Thyroid gland (tissue), 4 donors: Measurements from ENCODE around the gene BTBD2. TPM values are rescaled to one million over a fixed set of nuclear protein-coding genes. Genes with fewer than 3 reads are reported as not detected.

Source experiments
- DNase-seq, 2 donors: peaks; one replicate each; pipeline ENCODE4 v3.0.0-alpha.2; 2019
- H3K27ac ChIP-seq, 3 donors: fragments of 200-600 bp; sonication (generic); 1 replicate in 2 of 3; 2 replicates in 1 of 3; pipeline ENCODE4 v1.5.1; 2016 to 2019; ENCODE audit warnings: mild to moderate bottlenecking in 1 of 3, moderate library complexity in 1 of 3
- H3K27me3 ChIP-seq: fragments of 200-600 bp; sonication (generic); one replicate; pipeline ENCODE4 v1.5.1; 2019
- H3K36me3 ChIP-seq, 2 donors: fragments of 200-600 bp; sonication (generic); one replicate each; pipeline ENCODE4 v1.5.1; 2016 to 2019
- H3K4me1 ChIP-seq, 2 donors: fragments of 200-600 bp; sonication (generic); one replicate each; pipeline ENCODE4 v1.5.1; 2017 to 2019
- H3K4me3 ChIP-seq, 3 donors: fragments of 200-600 bp; sonication (generic); replicated peaks in 1 of 3; 1 replicate in 2 of 3; 2 replicates in 1 of 3; pipeline ENCODE4 v1.5.1; 2016; ENCODE audit warnings: mild to moderate bottlenecking in 1 of 3
- H3K9me3 ChIP-seq: fragments of 200-600 bp; sonication (generic); one replicate; pipeline ENCODE4 v1.5.1; 2017
- POLR2A ChIP-seq, 2 donors: fragments of 450-650 bp; IDR thresholded peaks; one replicate each; pipeline ENCODE4 v1.6.1; 2017; ENCODE audit warnings: antibody characterized with exemption in 2 of 2, mild to moderate bottlenecking in 2 of 2, moderate library complexity in 1 of 2
- WGBS, 2 donors: methylation state at CpG; one replicate each; pipeline ENCODE4 v1.1.5; 2017; 5-methylcytosine and 5-hydroxymethylcytosine counted together
- intact Hi-C: fragments of 100-400 bp; cut with DNase I; formaldehyde crosslinking; loops from one replicate; pipeline ENCODE4 v1.15.1; 2023
- total RNA-seq, 4 donors: library from RNA; depleted of rRNA; stranded (reverse); fragments of >200 nt; gene quantifications; one replicate each; pipeline ENCODE4 v1.2.3, GENCODE V29; 2016
- TF ChIP-seq, protein P1 (sequence below), 6 experiments: fragments of 200-600 bp in 3 of 6; fragments of 450-650 bp in 3 of 6; sonication (generic) in 3 of 6; IDR thresholded peaks; one replicate each; pipeline ENCODE4 v1.5.1; 2016 to 2019; ENCODE audit warnings: antibody characterized with exemption in 6 of 6, mild to moderate bottlenecking in 2 of 6, inconsistent platforms in 1 of 6, moderate library complexity in 1 of 6

BTBD2 gene
- total RNA-seq, 4 donors from 2014 or later: 74.8 to 89.9 (median 76.2) TPM

- intact Hi-C loops: no loop called here
- H3K36me3 ChIP-seq: no peaks in the 10 kb centered on the region
- H3K9me3 ChIP-seq: no peaks in the 10 kb centered on the region
- TF ChIP-seq POLR2A (IDR thresholded peaks at IDR 0.05): no peak
- TF ChIP-seq, protein P1, sequence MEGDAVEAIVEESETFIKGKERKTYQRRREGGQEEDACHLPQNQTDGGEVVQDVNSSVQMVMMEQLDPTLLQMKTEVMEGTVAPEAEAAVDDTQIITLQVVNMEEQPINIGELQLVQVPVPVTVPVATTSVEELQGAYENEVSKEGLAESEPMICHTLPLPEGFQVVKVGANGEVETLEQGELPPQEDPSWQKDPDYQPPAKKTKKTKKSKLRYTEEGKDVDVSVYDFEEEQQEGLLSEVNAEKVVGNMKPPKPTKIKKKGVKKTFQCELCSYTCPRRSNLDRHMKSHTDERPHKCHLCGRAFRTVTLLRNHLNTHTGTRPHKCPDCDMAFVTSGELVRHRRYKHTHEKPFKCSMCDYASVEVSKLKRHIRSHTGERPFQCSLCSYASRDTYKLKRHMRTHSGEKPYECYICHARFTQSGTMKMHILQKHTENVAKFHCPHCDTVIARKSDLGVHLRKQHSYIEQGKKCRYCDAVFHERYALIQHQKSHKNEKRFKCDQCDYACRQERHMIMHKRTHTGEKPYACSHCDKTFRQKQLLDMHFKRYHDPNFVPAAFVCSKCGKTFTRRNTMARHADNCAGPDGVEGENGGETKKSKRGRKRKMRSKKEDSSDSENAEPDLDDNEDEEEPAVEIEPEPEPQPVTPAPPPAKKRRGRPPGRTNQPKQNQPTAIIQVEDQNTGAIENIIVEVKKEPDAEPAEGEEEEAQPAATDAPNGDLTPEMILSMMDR (IDR thresholded peaks at IDR 0.05): no peak
- H3K4me1 ChIP-seq: no peaks in the 10 kb centered on the region
- no peaks in the 10 kb centered on the region for H3K27me3 ChIP-seq
- no peak overlapping the region for H3K4me3 ChIP-seq
- WGBS, 2 donors: 80 to 85% methylated on average over 23 to 28 of the region's 28 CpGs
- no peak for DNase-seq
- no peak overlapping the region for H3K27ac ChIP-seq
Observed at GRCh38 chr19:1956868-1957492, 58.5 kb downstream of the BTBD2 start.

DNA sequence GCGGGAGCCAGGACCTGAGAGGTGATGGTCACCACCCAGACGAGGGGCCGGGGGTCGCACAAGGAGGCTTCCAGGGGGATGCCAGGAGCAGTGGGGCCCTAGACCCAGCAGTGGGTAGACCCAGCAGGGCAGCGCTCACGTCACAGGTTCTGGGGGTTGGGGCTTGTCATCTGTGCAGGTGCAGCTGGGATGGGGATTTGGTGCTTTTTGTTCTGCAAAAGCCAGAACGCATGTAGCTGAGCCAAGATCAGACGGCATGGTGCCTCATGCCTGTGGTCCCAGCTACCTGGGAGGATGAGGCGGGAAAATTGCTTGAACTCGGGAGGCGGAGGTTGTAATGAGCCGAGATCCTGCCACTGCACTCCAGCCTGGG lies 59.4 kb downstream of the BTBD2 start:
- TF ChIP-seq, protein P1 (IDR thresholded peaks at IDR 0.05): no peak
- TF ChIP-seq POLR2A (IDR thresholded peaks at IDR 0.05): no peak
- 94 to 95% methylated on average over 12 of the region's 12 CpGs for WGBS, 2 donors
- Histone ChIP-seq H3K4me3 (no peak overlapping the region), H3K27me3 (no peaks in the 10 kb centered on the region), H3K4me1 (no peaks in the 10 kb centered on the region), H3K27ac (no peak overlapping the region), H3K9me3 (no peaks in the 10 kb centered on the region), H3K36me3 (no peaks in the 10 kb centered on the region)
- intact Hi-C loops: no loop called here
- no peak for DNase-seq

DNA sequence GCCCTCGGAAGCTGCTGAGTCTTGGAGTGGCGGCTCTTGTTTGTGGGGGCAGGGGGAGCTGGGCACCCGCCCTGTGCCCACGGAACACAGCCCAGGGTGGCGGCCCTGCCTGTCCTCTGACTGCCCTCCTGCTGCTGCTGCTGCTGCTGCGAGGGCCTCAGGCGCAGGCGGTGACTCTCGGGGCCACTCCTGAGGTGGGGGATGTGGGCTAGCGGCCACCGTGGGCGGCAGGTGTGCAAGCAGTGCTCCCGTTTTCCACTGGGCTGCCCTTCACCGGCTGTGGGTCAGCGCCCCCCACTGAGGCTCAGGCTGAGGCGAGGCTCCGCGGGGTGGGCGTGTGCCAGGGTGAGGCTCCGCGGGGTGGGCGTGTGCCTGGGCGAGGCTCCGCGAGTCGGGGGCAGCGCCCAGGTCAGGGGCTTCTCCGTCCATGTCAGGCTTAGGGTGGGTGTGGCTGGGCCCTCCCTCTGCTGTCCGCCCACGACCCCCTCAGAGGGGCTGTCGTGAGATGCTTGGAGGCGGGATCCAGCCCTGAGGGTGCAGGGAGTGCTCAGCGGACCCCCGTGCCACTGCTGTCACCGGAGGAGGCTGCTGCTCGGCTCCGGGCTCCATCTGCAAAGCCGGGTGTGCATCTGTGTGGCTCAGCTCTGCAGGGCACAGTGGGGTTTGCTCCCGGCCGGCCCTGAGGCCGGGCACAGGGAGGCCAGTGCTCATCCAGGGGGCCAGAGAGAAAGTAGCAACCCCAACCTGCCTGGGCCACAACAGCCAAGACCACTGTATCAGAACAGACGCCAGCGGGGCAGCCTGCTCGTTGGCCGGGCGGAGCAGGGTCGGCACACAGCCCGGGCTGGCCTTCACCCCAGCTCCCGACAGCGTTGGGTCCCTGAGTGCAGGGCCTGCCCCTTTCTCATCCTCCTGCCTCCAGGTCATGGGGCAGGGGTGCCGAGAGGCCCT lies 60.1 kb downstream of the BTBD2 start:
- WGBS, 2 donors: 79 to 93% methylated on average over 6 to 22 of the region's 51 CpGs
- H3K27ac ChIP-seq: no peak overlapping the region

GRCh38 chr19:1954532-1954933 lies 61.0 kb downstream of the BTBD2 start:
- Histone ChIP-seq H3K4me1 (no peaks in the 10 kb centered on the region), H3K27me3 (no peaks in the 10 kb centered on the region), H3K4me3 (no peak overlapping the region), H3K9me3 (no peaks in the 10 kb centered on the region), H3K27ac (no peak overlapping the region), H3K36me3 (no peaks in the 10 kb centered on the region)
- 87 to 96% methylated on average over 9 to 15 of the region's 15 CpGs for WGBS, 2 donors
- intact Hi-C loops: no loop called here
- DNase-seq: no peak
- TF ChIP-seq POLR2A (IDR thresholded peaks at IDR 0.05): no peak

More for the DNA sequence above, 60.1 kb downstream of the BTBD2 start:
- no peaks in the 10 kb centered on the region for H3K4me1 ChIP-seq
- H3K27me3 ChIP-seq: no peaks in the 10 kb centered on the region
- no peaks in the 10 kb centered on the region for H3K9me3 ChIP-seq
- intact Hi-C loops: no loop called here
- no peak for DNase-seq
- no peak for TF ChIP-seq POLR2A (IDR thresholded peaks at IDR 0.05)
- TF ChIP-seq, protein P1 (IDR thresholded peaks at IDR 0.05): no peak
- H3K4me3 ChIP-seq: no peak overlapping the region
- no peaks in the 10 kb centered on the region for H3K36me3 ChIP-seq

DNA sequence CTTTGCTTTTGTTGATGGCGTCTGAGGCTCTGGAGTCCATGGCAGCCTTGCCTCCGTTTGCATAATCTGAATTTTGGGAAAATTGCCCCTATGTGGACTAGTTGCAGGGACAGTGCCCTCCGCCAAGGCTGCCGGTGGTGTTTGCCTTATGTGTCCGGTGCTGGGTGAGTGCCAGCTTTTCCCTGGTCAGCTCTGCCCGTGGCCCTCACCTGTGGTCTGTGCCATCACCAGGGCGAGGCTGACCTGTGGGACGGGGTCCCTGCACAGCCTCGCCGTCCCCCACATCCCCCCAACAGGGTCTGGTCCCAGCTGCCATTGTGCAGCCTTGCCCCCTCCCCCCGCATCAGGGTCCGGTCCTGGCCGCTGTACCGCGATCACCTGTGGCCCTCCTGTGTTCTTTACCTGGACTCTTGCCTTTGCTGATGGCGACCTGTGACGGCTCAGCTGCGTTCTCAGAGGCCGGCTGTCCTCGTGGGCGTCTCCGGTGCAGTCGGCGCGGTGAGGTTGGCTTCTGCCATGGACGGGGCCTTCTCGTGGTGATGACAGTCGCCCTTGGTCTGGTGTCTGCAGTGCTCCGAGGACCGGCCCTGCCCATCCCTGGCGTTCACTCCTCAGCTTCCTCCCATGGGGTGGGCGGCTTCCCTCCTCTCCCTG lies 61.9 kb downstream of the BTBD2 start:
- H3K27me3 ChIP-seq: no peaks in the 10 kb centered on the region
- TF ChIP-seq, protein P1 (IDR thresholded peaks at IDR 0.05): no peak
- TF ChIP-seq POLR2A (IDR thresholded peaks at IDR 0.05): no peak
- no peaks in the 10 kb centered on the region for H3K4me1 ChIP-seq
- H3K9me3 ChIP-seq: no peaks in the 10 kb centered on the region
- intact Hi-C loops: no loop called here
- H3K27ac ChIP-seq: no peak overlapping the region
- DNase-seq: no peak
- no peak overlapping the region for H3K4me3 ChIP-seq
- 93% methylated on average over 25 to 29 of the region's 32 CpGs for WGBS, 2 donors
- no peaks in the 10 kb centered on the region for H3K36me3 ChIP-seq
